Adrenal gland (tissue), 5 donors: Measurements from ENCODE around the gene PRPF40A.

Source experiments
- CTCF ChIP-seq, 6 experiments: fragments of 450-650 bp in 4 of 6; fragments of 200-600 bp in 2 of 6; sonication (generic) in 1 of 6; IDR thresholded peaks; 1 replicate in 5 of 6; 2 replicates in 1 of 6; pipeline versions ENCODE4 v1.5.1 to v1.8.0; 2016 to 2021; ENCODE audit warnings: antibody characterized with exemption in 6 of 6, mild to moderate bottlenecking in 2 of 6, moderate library complexity in 1 of 6
- POLR2A ChIP-seq, 2 donors: fragments of 450-650 bp; IDR thresholded peaks; one replicate each; pipeline ENCODE4 v1.6.1; 2017; ENCODE audit warnings: antibody characterized with exemption in 2 of 2, mild to moderate bottlenecking in 2 of 2, moderate library complexity in 1 of 2
- donor health status: DM: no; HTN: no; CAD: no.

- TF ChIP-seq POLR2A (IDR thresholded peaks at IDR 0.05) (no peak), CTCF (IDR thresholded peaks at IDR 0.05) (no peak)
Observed at GRCh38 chr2:152611458-152612231, 105.6 kb downstream of the PRPF40A start.
